GM13976 (cell line): ENCODE results near the gene SYNE2.

ENCODE experiments used
- DNase-seq: peaks from one replicate; pipeline ENCODE4 v3.0.0; 2012; ENCODE audit warnings: low spot score
- in situ Hi-C: fragments of 300-500 bp; cut with MboI; formaldehyde crosslinking; loops from one replicate; pipeline ENCODE4 v1.12.0; 2022; ENCODE audit warnings: low sequenced_read_pairs, mixed read lengths, inconsistent platforms; ENCODE audit not compliant: unreplicated experiment
- TF ChIP-seq, protein P1 (sequence below): IDR thresholded peaks from 2 replicates; pipeline ENCODE4 v1.5.1; 2012; ENCODE audit warnings: borderline replicate concordance, mild to moderate bottlenecking; ENCODE audit not compliant: insufficient read depth; ENCODE audit errors: extremely low read depth, missing control alignments, control extremely low read depth

SYNE2 gene

DNA sequence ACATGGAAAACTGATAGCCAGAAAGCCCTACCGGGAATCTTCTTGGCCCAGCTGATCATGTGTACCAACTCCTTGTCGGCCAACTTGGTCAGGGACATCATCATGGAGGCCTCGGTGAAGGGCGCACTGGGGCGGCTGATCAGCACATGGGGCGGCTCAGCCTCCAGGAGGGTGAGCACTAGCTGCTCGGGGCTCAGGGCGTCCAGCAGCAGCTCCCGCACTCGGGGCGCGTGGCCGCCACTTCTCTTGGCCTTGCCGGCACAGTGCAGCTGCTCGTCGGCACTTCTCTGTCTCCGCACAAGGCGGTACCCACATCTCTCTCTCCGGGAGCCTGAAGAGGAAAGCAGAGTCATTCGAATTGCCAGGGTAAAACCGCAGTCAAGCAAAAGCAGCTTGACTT is 407.6 kb downstream of the SYNE2 start:
- TF ChIP-seq, protein P1, sequence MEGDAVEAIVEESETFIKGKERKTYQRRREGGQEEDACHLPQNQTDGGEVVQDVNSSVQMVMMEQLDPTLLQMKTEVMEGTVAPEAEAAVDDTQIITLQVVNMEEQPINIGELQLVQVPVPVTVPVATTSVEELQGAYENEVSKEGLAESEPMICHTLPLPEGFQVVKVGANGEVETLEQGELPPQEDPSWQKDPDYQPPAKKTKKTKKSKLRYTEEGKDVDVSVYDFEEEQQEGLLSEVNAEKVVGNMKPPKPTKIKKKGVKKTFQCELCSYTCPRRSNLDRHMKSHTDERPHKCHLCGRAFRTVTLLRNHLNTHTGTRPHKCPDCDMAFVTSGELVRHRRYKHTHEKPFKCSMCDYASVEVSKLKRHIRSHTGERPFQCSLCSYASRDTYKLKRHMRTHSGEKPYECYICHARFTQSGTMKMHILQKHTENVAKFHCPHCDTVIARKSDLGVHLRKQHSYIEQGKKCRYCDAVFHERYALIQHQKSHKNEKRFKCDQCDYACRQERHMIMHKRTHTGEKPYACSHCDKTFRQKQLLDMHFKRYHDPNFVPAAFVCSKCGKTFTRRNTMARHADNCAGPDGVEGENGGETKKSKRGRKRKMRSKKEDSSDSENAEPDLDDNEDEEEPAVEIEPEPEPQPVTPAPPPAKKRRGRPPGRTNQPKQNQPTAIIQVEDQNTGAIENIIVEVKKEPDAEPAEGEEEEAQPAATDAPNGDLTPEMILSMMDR, result no peak
- in situ Hi-C loops, result no loop called here

DNA sequence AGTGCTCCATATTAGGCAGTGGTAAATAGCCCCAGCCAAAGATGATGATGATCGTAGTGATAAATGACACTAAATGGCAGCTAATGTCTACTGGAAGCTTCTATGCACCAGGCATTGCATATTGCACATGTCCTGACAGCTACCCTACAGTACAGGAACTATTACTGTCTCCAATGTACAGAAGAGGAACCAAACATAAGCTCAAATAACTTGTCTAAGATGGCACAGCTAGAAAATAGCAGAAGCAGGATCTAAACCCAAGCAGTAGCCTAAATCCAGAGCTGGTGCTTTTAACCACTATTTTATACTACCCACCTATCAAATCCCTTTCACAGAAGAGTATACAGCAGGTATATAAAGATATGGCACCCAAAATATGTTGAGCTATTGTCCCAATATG is 412.4 kb downstream of the SYNE2 start:
- TF ChIP-seq, protein P1, result no peak
- in situ Hi-C loops, result no loop called here
- no peak for DNase-seq

More for the DNA sequence above, 407.6 kb downstream of the SYNE2 start:
- DNase-seq, result no peak

DNA sequence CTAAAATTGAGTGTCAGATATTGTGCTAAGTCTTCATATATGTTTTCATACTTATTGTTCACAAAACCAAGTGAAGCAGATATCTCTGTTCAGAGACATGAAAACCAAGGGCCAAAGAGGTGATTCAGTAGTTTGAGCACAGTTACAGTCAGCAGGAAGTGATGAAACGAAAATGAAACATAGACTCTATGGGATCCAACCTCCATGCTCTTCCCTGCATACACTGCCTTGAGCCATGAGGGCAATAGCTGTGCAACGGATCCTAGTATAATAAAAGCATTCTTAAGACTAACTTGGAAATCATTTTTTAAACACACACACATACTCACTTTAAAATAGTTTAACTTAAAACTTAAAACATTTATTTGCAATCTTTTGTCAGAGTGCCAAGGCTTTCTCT is 413.4 kb downstream of the SYNE2 start:
- TF ChIP-seq, protein P1, result no peak
- no peak for DNase-seq
- in situ Hi-C loops, result no loop called here

DNA sequence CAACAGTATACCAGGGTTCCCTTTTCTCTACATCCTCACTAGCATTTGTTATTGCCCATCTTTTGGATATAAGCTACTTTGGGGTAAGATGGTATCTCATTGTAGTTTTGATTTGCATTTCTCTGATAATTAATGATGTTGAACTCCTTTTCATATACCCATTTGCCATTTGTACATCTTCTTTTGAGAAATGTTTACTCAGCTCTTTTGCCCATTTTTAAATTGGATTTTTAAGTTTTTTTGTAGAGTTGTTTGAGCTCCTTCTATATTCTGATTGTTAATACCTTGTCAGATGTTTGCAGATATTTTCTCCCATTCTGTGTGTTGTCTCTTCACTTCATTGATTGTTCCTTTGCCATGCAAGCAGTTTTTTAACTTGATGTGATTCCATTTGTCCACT is 419.2 kb downstream of the SYNE2 start:
- no peak for DNase-seq
- in situ Hi-C loops, result no loop called here

More for the DNA sequence above, 419.2 kb downstream of the SYNE2 start:
- TF ChIP-seq, protein P1, result no peak
